Loucy (cell line): ENCODE measurements around the gene ADAMTS15.

Source experiments
- H2AFZ ChIP-seq: fragments of 200-600 bp; sonication (generic); 2 replicates; pipeline ENCODE4 v1.6.0; 2016; ENCODE audit warnings: antibody characterized with exemption, mild to moderate bottlenecking, low read length, moderate library complexity
- H3F3A ChIP-seq: fragments of 200-600 bp; 2 replicates; pipeline ENCODE4 v1.6.0; 2016; ENCODE audit warnings: antibody characterized with exemption, low read depth, mild to moderate bottlenecking
- H3K27me3 ChIP-seq: fragments of 200-600 bp; sonication (generic); 2 replicates; pipeline ENCODE4 v1.6.1; 2014; ENCODE audit warnings: low read length, mild to moderate bottlenecking; ENCODE audit not compliant: insufficient read depth, poor library complexity, severe bottlenecking
- H3K36me3 ChIP-seq: fragments of 200-600 bp; sonication (generic); 2 replicates; pipeline ENCODE4 v1.6.1; 2016; ENCODE audit warnings: low read length; ENCODE audit not compliant: insufficient read depth
- H3K4me1 ChIP-seq: fragments of 200-600 bp; sonication (generic); 2 replicates; pipeline ENCODE4 v1.5.1; 2014; ENCODE audit warnings: low read length, mild to moderate bottlenecking; ENCODE audit not compliant: insufficient read depth, poor library complexity, severe bottlenecking
- H3K4me2 ChIP-seq: fragments of 200-600 bp; sonication (generic); 2 replicates; pipeline ENCODE4 v1.6.0; 2014; ENCODE audit warnings: antibody characterized with exemption, low read length, low read depth, mild to moderate bottlenecking; ENCODE audit not compliant: poor library complexity, severe bottlenecking
- H3K4me3 ChIP-seq: fragments of 200-600 bp; sonication (generic); 2 replicates; pipeline ENCODE4 v1.5.1; 2014; ENCODE audit warnings: low read length, mild to moderate bottlenecking, mixed read lengths; ENCODE audit not compliant: poor library complexity, severe bottlenecking
- H3K79me2 ChIP-seq: fragments of 200-600 bp; sonication (generic); 2 replicates; pipeline ENCODE4 v1.6.1; 2014; ENCODE audit warnings: low read length; ENCODE audit not compliant: insufficient read depth
- H3K9ac ChIP-seq: fragments of 200-600 bp; sonication (generic); 2 replicates; pipeline ENCODE4 v1.6.0; 2014; ENCODE audit warnings: mild to moderate bottlenecking, low read depth, low read length, moderate library complexity; ENCODE audit not compliant: poor library complexity, severe bottlenecking
- H3K9me2 ChIP-seq: fragments of 200-600 bp; sonication (generic); replicated peaks from 2 replicates; pipeline ENCODE4 v1.6.1; 2016; ENCODE audit warnings: low read depth, low read length, mixed read lengths
- H3K9me3 ChIP-seq: fragments of 200-600 bp; sonication (generic); 2 replicates; pipeline ENCODE4 v1.6.1; 2014; ENCODE audit warnings: mild to moderate bottlenecking, antibody characterized with exemption, low read length, low read depth; ENCODE audit not compliant: insufficient read depth
- H4K20me1 ChIP-seq: fragments of 200-600 bp; sonication (generic); 2 replicates; pipeline ENCODE4 v1.6.0; 2014; ENCODE audit warnings: antibody characterized with exemption, low read length, mild to moderate bottlenecking; ENCODE audit not compliant: insufficient read depth, poor library complexity, severe bottlenecking
- CTCF ChIP-seq: fragments of 200-600 bp; sonication (generic); conservative IDR thresholded peaks from 2 replicates; pipeline ENCODE4 v1.5.1; 2014; ENCODE audit warnings: mild to moderate bottlenecking, antibody characterized with exemption, low read length
- EZH2phosphoT487 ChIP-seq: fragments of 200-600 bp; IDR thresholded peaks from 2 replicates; pipeline ENCODE4 v1.6.1; 2018; ENCODE audit warnings: antibody characterized with exemption, mild to moderate bottlenecking, moderate library complexity, borderline replicate concordance

ADAMTS15 gene

GRCh38 chr11:130452940-130453339 lies 4.5 kb downstream of the ADAMTS15 start:
- H3K36me3 ChIP-seq, result no peaks in the 10 kb centered on the region
- TF ChIP-seq EZH2phosphoT487, result no peak
- no peaks in the 10 kb centered on the region for H4K20me1 ChIP-seq
- H3K27me3 ChIP-seq, result no peaks in the 10 kb centered on the region
- H3F3A ChIP-seq, result no peaks in the 10 kb centered on the region
- no peaks in the 10 kb centered on the region for H3K9me2 ChIP-seq
- no peaks in the 10 kb centered on the region for H3K4me1 ChIP-seq
- H3K4me2 ChIP-seq, result no peak overlapping the region
- H3K9me3 ChIP-seq, result no peaks in the 10 kb centered on the region
- no peak overlapping the region for H3K4me3 ChIP-seq
- H2AFZ ChIP-seq, result no peak overlapping the region
- H3K9ac ChIP-seq, result no peak overlapping the region
- no peaks in the 10 kb centered on the region for H3K79me2 ChIP-seq

- no peaks in the 10 kb centered on the region for H4K20me1 ChIP-seq
- no peaks in the 10 kb centered on the region for H3K36me3 ChIP-seq
- no peaks in the 10 kb centered on the region for H3K27me3 ChIP-seq
- no peak overlapping the region for H2AFZ ChIP-seq
- no peaks in the 10 kb centered on the region for H3K9me3 ChIP-seq
- H3K4me2 ChIP-seq, result no peak overlapping the region
- no peaks in the 10 kb centered on the region for H3K79me2 ChIP-seq
- no peaks in the 10 kb centered on the region for H3F3A ChIP-seq
- TF ChIP-seq CTCF (no peak), EZH2phosphoT487 (no peak)
- H3K4me3 ChIP-seq, result no peak overlapping the region
- H3K4me1 ChIP-seq, result no peaks in the 10 kb centered on the region
- no peak overlapping the region for H3K9ac ChIP-seq
- H3K9me2 ChIP-seq, result no peaks in the 10 kb centered on the region
Measured at GRCh38 chr11:130454491-130455252, 6.2 kb downstream of the ADAMTS15 start.

- H3K27me3 ChIP-seq, result no peaks in the 10 kb centered on the region
- no peak for TF ChIP-seq EZH2phosphoT487
- no peak for TF ChIP-seq CTCF
- no peak overlapping the region for H2AFZ ChIP-seq
- H4K20me1 ChIP-seq, result no peaks in the 10 kb centered on the region
- H3F3A ChIP-seq, result no peaks in the 10 kb centered on the region
- no peaks in the 10 kb centered on the region for H3K9me2 ChIP-seq
- H3K9me3 ChIP-seq, result no peaks in the 10 kb centered on the region
- no peak overlapping the region for H3K4me3 ChIP-seq
- no peak overlapping the region for H3K4me2 ChIP-seq
- H3K79me2 ChIP-seq, result no peaks in the 10 kb centered on the region
- H3K4me1 ChIP-seq, result no peaks in the 10 kb centered on the region
- H3K9ac ChIP-seq, result no peak overlapping the region
- H3K36me3 ChIP-seq, result no peaks in the 10 kb centered on the region
Measured at GRCh38 chr11:130455483-130456127, 7.2 kb downstream of the ADAMTS15 start.
